Bone marrow (tissue), 2 donors: ENCODE results near the gene HERPUD1.

ENCODE experiments used
- DNase-seq, 2 donors: peaks; one replicate each; lab custom pipeline; 2025; lab: John Stamatoyannopoulos, UW

HERPUD1 gene

DNA sequence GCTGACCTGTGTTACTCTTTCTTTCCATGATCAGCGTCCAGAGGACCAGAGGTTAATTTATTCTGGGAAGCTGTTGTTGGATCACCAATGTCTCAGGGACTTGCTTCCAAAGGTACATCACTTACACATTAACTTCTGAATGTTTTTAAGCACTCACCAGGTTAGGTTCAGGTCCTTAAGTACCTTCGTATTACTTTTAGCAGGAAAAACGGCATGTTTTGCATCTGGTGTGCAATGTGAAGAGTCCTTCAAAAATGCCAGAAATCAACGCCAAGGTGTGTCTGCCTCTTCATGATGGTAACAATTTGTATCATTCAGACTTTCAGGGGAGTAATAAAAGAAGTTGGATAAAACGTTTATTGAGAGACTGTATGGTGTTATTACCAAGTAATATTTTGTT is 3.3 kb downstream of the HERPUD1 start:
- DNase-seq, result no peak

DNA sequence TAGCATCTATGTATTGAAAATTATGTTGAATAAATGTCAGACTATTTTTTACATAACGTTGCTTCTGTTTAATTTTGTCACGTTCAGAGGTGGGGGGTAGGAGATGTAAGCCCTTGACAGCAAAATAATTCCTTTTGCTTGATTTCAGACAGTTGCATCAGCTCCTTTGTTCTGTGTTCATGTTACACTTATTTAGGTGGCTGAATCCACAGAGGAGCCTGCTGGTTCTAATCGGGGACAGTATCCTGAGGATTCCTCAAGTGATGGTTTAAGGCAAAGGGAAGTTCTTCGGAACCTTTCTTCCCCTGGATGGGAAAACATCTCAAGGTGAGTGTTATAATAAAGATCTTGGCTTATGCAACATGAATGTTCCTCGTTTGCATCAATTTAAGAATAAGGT is 4.5 kb downstream of the HERPUD1 start:
- no peak for DNase-seq

GRCh38 chr16:56936950-56937349 is 5.0 kb downstream of the HERPUD1 start:
- no peak for DNase-seq

DNA sequence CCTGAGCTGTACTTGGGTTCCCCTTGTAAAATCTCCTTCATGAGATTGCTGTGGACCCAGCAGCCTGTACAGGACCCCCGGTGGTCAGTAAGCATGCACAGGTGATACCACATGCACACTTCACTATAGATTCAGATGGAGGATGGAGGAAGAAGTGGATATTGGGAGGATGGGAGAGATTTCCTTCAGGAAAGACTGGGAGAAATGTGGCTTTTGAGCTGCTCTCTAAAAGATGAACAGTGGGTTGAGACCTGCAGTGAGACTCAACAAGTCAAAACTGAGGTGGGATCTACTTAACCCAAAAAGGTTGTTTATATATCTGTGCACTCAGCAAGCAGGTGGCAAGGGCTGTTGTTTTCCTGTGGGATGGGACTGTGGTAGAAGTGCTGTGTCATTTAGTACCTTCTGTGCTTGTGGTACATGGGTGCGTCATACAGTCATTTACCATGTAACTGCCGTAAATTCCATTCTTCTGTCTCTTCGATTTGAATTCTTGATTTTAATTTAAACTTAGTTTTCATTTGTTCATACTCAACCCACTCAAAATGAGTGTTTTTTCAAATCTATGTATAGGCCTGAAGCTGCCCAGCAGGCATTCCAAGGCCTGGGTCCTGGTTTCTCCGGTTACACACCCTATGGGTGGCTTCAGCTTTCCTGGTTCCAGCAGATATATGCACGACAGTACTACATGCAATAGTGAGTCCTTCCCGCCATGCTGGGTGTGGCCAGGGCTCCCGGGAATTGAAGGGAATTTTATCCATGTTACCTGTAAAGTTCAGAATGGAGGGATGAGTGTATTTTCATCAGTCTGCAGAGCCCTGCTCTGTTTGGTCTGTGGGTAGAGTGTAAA is 6.9 kb downstream of the HERPUD1 start:
- no peak for DNase-seq

DNA sequence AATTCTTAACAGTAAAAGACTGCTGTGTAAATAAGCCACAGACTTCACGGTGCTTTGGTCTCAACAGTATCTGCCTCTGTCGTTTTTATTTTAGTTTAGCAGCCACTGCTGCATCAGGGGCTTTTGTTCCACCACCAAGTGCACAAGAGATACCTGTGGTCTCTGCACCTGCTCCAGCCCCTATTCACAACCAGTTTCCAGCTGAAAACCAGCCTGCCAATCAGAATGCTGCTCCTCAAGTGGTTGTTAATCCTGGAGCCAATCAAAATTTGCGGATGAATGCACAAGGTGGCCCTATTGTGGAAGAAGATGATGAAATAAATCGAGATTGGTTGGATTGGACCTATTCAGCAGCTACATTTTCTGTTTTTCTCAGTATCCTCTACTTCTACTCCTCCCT is 7.9 kb downstream of the HERPUD1 start:
- DNase-seq, result no peak

GRCh38 chr16:56941092-56941491 is 9.2 kb downstream of the HERPUD1 start:
- DNase-seq, result no peak

- no peak for DNase-seq
Observed at GRCh38 chr16:56941856-56942331, 10.0 kb downstream of the HERPUD1 start.

- no peak for DNase-seq
Observed at GRCh38 chr16:56943761-56944375, 11.9 kb downstream of the HERPUD1 start.

DNA sequence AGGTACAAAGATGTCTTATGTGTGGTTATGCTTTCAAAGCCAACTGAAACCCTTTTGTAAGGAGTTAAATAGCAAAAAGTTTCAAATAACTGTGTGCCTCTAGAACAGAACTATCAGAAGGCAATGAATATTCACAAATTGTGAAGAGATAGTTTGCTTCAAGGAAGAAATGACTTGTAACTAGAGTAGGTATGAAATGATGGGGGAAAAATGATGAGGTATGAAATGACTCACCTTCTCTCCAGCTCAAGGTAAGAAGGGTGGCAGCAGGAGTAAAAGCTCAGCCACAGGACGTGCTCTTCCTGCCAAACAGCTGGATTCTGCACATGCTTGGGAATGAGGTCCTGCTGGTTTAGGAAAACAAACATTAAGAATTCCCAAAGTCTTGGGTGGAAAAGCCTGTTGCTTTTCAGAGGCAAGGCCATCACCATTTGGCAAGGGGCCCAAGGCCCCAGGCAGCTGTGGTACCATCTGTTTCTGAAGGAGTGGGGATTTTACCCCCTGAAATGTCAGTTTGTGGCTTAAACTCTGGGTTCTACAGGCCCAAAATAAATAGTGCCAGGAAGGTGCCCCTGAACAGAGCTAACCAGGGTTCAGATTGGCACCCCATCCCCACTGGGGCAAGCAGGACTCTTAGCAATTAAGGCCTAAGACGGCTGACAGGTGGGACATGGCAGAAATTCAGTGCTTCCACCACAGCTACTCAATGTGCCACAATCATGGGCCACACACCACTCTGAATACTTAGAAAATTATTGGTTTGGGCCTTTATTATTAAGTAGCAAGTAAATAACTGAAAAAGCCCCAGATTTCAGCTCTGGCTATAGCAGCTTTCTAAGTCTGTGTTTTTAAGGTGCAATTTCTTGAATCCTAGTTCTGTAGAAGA is 13.3 kb downstream of the HERPUD1 start:
- no peak for DNase-seq

GRCh38 chr16:56945847-56946527 is 14.0 kb downstream of the HERPUD1 start:
- no peak for DNase-seq

DNA sequence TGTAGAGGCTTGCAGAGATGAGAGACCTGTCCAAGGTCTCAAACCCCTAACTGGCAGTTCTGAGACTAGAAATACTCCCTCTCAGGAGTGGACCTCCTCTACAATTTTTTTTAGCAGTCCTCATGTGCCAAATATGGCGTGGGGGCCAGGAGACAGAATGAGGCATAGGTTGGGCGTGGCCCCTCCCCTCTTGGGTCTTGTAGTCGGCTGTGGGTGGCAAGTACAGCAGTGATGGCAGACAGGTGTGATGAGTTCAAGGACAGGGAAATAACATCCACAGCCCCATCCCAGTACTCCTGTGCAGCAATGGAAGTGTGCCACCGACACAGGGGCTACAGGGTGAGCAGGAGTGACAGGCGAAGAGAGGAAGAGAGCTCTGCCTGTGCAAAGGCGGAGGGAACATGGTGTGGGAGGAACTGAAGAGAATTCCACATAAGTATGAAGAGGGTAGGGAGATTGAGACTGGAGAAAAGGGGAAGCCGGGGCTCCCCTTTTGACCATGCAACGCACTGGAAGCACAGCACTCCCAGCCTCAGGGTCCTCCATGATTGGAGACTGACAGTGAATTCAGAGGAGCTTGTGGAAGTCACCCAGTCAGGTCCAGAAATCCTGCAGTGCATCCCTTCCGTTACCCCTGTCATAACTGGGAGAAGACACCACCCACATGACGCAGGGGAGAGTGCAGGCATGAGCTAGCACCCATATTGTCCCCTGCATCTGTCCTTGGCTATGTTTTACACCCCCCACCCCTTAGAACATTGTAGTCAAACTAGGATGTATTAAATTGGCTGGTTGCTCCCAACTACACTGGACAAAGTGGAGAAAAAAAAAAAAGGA is 15.0 kb downstream of the HERPUD1 start:
- no peak for DNase-seq

DNA sequence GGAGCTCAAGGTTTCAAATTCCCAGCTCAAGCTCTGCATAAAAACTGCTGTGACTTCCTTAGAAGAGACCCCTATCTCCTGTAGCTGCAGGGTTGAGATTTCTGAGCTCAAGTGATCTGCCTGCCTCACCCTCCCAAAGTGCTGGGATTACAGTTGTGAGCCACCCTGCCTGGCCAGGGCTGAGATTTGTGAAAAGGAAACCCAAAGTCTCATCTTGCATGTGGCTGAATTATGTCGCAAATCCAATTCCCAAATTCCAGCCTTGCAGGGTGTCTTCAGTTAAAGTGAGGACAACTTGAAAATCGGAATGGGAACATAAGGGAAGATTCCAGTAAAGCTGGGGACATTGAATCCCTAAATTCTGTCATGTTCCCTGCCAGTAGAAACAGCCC is 15.7 kb downstream of the HERPUD1 start:
- DNase-seq, result no peak

- DNase-seq, result no peak
Observed at GRCh38 chr16:56948234-56948633, 16.3 kb downstream of the HERPUD1 start.

GRCh38 chr16:56950051-56950450 is 18.1 kb downstream of the HERPUD1 start:
- no peak for DNase-seq

- DNase-seq, result no peak
Observed at GRCh38 chr16:56950455-56950854, 18.5 kb downstream of the HERPUD1 start.

GRCh38 chr16:56950881-56951771 is 19.2 kb downstream of the HERPUD1 start:
- DNase-seq, result peak; percentile 61 to 67

GRCh38 chr16:56953006-56953405 is 21.1 kb downstream of the HERPUD1 start:
- DNase-seq, result no peak

DNA sequence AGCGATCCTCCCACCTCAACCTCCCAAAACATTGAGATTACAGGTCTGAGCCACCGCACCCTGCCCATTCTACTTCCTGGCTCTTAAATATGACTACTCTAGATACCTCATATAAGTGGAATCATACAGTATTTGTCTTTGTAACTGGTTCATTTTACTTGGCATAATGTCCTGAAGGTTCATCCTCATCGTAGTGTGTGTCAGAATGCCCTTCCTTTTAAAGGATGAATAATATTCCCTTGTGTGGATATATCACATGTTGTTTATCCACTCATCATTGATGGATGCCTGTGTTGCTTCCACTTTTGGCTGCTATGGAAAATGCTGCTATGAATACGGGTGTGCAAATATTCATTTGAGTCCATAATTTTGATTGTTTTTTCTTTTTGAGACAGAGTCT is 24.1 kb downstream of the HERPUD1 start:
- no peak for DNase-seq

- no peak for DNase-seq
Observed at GRCh38 chr16:56956756-56957155, 24.8 kb downstream of the HERPUD1 start.

DNA sequence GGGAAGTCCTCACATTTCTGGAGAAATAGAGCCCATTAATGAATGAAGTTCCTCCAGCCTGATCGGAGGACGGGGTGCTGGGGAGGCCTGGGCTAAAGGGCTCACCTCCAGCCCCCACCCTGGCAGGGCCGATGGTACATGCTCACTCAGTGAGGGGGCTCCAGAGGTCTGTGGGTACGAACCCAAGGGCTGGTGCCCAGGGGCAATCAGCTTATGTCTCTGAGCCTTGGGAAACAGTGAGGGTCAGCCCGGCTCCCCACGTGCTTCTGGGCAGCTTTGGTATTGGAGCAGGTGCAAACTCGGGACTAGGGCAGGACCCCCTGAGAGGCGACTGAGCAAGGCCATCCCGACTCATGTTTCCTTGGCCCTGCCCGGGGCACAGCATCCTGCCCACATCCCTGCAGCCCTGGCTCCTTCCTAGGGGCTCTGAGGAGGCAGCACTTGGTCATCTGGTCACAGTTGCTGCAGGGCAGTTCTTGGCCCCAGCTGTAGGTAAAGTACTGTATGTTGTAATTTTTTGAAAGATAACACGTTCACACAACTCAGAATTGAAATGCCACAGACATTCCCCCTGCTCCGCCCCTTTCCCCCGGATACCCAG is 28.8 kb downstream of the HERPUD1 start:
- no peak for DNase-seq
